Measurements from ENCODE around the gene ZNF33A.
"Not testable (repeated sequence)": the region's sequence is repeated elsewhere in the genome, so short reads cannot be mapped to it uniquely, and the experiment has no call there.

ZNF33A gene

DNA sequence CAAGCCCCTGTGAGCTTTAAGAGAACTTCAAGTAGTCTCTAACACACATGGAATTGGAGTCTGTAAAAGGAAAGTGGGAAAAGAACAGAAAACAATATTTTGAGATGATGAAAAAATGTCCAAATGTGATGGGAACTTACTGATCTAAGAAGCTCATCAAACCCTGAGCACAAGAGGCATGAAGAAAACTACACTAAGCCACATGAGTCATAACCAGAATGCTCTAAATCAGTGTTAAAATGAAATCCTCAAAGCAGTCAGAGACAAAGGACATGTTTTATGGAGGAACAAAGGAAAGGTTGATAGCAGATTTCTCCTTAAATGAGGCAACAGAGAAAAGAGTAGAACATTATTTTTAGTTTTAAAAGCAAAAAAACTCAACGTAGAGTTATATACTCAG, 37.2 kb downstream of the ZNF33A start:
- no peak for FAIRE-seq

DNA sequence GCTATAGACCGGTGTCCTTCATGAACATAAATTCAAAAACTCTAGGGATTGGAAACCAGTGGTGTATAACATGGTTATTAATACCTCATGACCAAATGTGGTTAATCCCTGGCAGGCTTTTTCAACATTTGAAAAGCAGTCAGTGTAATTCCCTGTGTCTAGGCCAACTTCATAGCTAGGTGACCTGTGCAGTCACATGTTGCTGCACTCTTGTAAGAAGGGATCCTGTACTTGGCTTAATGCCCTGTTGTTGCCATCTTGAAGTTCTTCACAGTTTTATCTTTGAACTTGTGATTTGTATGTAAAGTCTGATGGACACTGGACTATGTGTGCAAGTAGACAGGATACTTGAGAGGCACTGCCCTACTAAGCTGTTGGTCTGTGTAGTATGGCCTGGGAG, 39.7 kb downstream of the ZNF33A start:
- FAIRE-seq, result no peak

DNA sequence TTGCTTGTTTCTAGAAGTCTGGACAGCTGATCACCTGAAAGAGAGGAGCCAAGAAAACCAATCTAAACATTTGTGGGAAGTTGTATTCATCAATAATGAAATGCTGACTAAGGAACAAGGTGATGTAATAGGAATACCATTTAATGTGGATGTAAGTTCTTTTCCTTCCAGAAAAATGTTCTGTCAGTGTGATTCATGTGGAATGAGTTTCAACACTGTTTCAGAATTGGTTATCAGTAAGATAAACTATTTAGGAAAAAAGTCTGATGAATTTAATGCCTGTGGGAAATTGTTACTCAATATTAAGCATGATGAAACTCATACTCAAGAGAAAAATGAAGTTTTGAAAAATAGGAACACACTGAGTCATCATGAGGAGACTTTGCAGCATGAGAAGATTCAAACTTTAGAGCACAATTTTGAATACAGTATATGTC, 43.9 kb downstream of the ZNF33A start:
- no peak for FAIRE-seq

DNA sequence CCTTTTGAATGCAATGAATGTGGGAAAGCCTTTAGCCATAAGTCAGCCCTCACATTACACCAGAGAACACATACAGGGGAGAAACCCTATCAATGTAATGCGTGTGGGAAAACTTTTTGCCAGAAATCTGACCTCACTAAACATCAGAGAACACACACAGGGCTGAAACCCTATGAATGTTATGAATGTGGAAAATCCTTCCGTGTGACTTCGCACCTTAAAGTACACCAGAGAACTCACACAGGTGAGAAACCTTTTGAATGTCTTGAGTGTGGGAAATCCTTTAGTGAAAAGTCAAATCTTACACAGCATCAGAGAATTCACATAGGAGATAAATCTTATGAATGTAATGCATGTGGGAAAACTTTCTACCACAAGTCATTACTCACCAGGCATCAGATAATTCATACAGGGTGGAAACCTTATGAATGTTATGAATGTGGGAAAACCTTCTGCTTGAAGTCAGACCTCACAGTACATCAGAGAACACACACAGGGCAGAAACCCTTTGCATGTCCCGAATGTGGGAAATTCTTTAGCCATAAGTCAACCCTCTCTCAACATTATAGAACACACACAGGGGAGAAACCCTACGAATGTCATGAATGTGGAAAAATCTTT, 44.9 kb downstream of the ZNF33A start:
- not testable (repeated sequence) for FAIRE-seq

DNA sequence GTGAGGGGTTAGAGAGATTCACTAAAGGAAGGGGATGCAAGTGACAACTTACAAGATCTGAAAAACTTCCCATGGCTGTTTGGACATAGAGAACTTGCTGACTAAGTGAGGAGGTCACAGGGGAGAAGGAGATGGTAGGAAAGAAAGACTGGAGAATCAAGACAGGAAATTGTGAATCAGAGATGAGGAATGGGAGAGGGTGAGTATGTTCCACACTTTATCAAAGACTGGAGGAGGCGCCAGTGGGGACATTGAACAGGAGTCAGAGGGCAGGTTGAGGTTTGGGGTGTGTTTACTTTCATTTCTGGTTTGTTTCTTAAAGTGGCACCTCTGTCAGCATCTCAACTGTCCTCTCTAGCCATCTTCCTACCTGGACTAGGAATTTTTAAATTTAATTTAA, 59.2 kb downstream of the ZNF33A start:
- not testable (repeated sequence) for FAIRE-seq

DNA sequence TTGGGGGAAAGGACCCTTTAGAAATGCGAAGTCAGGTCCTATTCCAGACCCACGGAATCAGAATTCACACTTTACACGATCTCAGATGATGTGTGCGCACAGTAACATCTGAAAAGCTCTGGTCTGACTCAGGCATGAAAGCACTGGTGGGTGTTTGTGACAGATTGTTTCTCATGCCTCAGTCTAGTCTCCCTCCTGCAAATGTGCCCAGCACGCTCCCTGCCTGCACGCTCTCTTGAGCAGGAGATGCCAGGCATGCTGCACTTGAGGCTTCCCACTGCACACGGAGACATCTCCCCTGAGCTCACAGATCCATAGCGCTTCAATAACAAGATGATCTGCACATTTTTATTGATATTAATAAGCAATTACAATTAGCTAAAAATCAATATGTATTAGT, 60.0 kb downstream of the ZNF33A start:
- no peak for FAIRE-seq

DNA sequence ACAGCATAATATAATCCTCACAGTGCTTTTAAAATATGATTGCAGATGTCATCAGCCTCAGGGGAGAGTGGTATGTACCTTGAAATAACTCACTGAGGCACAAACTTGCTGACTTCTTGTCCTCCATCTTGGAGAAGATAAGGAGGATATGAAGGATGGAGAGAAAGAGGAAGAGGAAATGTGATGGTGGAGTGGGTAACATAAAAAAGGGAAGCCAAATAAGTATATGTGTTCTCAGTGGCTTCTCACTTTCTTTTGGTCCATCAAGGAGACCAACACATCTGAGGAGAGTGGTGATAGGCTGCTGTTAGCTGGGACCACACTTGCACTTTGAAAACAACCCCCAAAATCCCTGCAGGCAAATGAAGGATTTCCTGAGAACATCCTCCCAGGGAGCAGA, 62.1 kb downstream of the ZNF33A start:
- no peak for FAIRE-seq

DNA sequence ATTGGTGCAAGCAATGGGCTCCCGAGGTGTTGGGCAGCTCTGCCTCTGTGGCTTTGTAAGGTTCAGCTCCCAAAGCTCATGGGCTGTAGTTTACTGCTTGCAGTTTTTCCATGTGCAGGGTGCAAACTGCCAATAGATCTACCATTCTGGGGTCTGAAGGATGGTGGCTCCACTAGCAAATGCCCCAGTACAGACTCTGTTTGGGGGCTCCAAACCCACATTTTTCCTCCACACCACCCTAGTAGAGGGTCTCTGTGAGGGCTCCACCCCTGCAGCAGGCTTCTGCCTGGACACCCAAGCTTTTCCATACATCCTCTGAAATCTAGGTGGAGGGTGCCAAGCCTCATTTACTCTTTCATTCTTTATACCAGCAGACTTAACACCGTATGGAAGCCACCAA, 66.2 kb downstream of the ZNF33A start:
- FAIRE-seq, result no peak

DNA sequence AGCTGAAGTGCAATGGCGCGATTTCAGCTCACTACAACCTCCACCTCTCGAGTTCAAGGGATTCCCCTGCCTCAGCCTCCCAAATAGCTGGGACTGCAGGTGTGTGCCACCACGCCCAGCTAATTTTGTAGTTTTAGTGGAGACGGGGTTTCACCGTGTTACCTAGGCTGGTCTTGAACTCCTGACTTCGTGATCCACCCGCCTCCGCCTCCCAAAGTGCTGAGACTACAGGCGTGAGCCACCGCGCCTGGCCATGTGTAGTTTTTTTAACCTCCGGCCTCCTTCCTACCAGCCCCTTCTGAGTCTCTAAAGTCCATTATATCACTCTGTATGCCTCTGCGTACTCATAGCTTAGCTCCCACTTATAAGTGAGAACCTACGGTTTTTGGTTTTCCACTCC, 82.8 kb downstream of the ZNF33A start:
- FAIRE-seq, result not testable (repeated sequence)

DNA sequence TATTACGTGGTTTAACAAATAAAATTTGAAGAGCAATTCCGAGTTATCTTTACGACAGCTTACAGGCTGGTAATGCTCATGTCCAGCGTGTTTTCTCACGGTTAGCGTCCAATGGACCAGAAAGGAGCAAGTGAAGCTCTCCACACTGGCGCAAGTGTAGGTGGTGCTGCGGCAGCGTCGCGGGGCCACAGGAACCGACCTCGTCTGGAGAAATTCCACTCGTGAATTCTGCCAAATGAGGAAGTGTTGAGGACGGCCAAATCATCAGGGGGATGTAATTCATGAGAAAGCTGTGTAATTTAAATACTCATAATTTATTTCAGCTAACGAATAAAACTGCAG, 83.3 kb downstream of the ZNF33A start:
- FAIRE-seq, result no peak

DNA sequence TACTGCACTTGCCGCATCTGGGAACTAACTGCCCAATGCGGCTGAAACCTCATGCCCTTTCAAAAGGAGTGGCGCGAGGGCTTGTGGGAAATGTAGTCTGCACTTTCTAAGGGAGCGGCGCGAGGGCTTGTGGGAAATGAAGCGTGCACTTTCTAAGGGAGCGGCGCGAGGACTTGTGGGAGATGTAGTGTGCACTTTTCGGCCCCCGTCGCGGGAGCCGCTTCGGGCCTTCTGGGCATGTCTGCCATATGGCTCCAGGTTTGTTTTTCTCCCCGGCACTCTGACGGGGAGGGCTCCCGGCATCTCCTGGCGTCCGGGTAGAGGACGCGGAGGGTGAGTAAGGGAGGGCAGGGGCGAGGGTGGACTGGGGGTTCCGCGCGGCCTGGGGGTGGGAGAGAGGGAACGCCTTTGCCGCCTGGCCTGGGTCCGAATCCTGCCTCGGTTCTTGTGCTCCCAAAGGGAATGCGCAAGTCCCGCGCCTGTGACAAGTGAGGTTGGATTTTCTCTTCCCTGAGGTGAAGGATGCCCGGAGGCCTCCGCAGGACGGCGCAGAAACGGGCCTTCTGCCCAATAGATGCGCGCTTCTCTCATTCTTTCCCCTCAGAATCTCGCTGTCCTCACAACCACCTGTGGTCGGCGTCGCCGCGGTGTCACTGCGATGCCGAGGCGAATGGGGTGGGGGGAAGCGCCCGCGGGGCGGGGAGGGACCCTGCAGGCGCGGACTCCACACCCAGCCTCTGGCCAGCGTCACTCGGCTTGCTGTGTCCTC, 83.9 kb downstream of the ZNF33A start, which contains the start of gene ZNF37A:
TSS of gene ZNF37A (plus strand) at position 180 of the 769 bp plus-strand sequence. CDS start 2,281 bp downstream, outside the sequence.
- FAIRE-seq, result peak; percentile 96

DNA sequence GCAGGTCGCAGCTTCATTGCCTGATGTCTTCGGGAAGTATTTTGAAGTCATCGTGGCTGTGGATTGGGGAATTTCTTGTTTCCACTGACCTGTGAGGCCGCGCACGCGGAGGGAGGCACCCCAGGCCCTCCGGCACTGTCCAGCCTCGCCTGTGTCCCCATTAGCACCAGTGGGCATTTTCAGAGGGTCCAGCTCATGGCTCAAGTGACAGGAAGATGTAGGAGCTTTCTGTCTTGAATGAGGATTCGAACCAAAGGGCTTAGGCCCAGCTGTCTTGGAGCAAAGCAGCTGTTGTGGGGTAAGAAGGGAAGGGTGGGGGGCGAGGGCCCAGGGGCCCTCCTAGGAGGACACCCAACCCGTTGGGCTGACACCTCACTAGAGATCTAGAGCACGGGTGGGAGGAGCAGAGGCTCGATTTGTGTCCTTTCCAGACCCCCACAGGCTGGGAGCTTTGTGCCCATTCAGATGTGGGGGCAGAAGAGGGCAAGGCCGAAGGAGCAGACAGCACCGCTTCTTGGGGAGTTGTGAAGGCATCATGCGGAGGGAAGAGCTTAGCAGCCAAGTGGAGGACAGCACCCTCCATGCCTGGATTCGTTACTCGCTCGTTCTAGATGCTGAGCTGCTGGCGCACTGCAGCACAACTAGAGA, 84.6 kb downstream of the ZNF33A start:
- no peak for FAIRE-seq

DNA sequence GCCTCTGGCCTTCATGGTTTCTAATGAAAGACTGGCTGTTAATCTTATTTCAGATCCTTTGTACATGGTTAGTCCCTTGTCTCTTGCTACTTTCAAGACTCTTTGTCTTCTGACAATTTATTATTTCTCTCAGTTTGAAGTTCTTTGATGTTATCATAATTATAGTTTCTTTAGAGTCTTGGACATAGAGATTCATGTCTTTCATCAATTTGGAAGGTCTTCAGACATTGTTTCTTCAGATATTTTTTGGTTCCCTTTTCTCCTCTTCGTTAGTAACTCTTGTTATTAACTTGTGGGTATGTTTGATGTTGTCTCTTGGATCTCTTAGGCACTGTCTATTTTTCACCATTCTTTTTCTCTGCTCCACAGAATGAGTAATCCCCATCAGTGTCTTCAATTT, 92.4 kb downstream of the ZNF33A start:
- no peak for FAIRE-seq

DNA sequence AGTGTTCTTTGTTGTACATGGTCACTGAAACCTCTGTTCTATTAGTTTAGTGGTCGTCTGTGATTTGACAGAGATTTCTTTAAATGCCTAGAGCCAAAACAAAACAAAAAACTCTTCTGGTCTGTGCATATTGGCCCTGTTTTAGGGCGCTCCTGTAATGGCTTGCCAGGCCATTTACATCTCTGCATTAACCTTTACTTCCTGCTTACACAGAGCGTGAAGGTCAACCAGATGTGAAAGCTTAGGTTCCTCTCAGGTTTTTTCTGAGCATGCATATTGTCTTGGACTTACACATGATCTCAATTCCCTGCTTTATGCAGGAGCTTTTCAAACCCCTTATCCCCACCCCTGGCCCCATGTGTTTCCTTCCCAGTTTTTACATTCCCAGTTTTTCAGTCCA, 93.3 kb downstream of the ZNF33A start:
- no peak for FAIRE-seq

DNA sequence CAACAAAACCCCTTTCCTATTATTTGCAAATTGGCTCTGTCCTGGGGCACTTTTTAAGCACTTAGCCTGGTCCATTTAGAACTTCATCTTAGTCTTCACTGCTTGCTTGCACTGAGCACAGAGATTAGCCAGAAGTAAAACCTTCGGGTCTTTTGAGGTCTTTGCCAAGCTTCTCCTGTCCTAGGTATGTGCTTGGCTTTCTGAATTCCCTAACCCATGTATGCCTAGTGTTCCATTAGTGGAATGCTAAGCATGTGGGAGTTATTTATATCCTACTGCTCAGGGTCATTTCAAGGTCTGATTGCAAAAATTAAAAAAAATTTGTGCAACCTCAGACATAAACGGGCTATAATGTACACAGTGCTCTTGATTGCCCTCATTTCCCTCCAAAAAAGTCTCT, 101.7 kb downstream of the ZNF33A start:
- no peak for FAIRE-seq

All from G401.6 (cell line).